Ammon's horn (tissue), 1 donor: ENCODE data around the gene HS2ST1.
A peak's percentile ranks its signal among the peaks of the same experiment; 100 is the strongest.
"Not testable (repeated sequence)": the region's sequence is repeated elsewhere in the genome, so short reads cannot be mapped to it uniquely, and the experiment has no call there.

Source experiments
- DNase-seq: peaks from one replicate; pipeline ENCODE4 v3.0.0-alpha.2; 2016; ENCODE audit warnings: low spot score

HS2ST1 gene

DNA sequence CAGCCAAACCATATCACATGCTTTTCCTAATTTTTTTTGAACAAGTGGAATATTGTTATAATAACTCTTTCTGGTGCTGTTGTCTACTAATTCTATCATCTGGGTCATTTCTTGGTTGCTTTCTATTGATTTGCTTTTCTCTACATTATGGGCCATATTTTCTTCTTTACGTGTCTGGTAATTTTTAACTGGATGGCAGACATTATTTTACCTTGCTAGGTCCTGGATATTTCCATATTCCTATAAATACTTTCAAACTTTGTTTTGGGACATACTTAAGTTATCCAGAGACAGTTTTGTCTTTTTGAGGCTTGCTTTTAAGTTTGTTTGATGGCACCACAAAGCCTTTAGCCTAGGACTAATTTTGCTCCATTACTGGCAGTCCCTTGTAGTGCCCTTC, 11.3 kb downstream of the HS2ST1 start:
- no peak for DNase-seq

DNA sequence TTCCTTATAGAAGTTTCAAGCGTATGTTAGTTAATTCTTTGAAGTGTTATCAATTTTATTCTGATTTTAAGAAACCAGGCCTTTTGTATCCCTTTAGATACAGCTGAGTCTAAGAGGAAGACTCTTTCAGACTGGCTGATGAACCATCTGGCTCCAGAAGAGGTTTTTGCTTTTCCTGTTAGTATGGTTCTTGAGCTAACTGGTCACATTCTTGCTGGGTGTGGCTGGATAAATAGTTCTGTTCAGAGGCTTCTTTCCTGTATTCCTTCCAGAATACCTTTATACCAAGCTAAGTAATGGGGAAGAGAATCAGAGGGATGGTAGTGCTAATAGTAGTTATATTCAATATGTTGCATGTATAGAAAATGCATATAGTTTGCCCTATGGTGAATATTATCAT, 12.4 kb downstream of the HS2ST1 start:
- DNase-seq, result no peak

DNA sequence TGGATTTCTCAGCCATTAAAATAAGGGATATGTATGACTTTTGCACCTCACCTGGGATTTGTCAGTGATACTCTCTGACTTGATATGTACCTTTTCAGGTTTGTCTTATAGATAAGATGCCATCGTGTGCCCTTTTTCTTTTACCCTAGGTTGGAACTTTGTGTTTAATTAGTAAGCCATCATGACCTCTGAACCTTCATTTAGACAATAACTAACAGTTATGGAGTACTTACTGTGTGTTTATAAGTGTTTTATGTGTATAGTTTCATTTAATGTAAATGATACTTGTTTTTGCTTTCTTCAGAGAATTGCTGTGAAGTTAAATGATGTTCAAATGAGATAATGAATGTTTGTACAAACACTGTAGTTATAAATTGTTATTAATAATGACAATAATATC, 14.4 kb downstream of the HS2ST1 start:
- no peak for DNase-seq

DNA sequence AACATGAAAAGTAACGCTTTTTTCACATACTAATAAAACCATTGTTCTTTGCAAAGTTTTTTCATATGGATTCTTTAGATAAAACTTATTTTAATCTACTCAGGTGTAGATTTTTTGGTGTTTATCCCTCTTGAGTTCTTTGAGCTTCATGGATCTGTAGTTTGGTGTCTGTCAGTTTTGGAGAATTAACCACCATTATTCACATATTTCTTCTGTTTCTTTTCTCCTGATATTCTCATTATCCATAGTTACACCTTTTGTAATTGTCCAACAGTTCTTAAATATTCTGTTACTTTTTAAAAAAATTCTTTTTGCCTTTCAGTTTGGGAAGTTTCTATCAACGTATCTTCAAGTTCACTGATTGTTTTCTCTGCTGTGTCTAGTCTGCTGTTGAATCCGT, 18.6 kb downstream of the HS2ST1 start:
- DNase-seq, result no peak

DNA sequence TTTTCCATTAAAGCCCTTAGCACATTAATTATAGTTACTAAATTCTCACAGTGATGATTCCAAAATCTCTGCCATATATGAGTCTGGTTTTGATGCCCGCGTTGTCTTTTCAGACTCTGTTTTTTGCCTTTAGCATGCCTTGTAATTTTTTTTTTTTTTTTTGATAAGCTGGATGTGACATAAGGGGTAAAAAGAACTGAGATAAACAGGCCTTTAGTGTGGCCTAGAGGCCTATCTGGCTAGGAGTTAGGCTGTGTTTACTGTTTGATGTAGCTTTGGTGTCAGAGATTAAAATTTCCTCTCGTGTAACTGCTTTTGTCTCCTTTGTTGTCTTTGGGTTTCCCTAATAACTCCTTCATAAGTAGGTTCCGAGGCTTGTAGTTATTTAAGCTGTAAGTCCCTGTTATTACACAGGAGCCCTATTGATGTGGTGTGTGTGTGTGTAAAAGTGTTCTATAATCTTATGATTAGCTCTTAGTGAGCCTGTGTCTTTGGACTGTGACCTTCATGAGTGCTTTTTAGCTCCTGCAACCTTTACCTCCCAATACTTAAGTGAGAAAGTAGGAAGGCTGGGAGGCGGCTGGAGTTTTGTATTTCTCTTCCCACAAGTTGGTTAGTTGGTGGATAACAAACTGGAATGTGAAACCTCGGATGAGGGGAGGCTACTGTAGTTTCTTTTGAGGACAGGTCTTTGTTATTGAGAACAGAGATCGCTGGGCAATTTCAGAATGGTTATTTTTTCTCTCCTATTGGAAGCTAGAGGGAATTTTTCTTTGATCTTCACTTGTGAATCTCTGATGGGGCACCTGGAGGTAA, 19.3 kb downstream of the HS2ST1 start:
- DNase-seq, result no peak

DNA sequence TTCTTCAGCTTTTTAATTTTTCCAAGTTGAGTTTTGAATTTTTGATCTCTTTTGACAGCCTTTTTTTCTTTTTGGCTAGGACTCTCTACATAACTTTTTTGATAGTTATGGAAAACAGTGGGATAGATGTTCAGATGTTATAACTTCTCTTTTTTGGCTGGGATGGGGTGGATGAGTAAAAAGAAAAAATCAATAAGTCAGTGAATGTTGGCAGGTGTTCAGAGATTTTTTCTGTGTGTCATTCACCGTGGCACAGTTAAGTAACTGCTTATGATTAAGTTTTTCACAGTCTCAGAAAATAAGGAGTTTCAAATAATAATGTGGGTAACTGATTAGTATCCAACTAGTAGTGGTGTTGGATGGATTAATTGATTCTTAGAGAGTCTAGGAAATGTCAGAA, 24.0 kb downstream of the HS2ST1 start:
- DNase-seq, result no peak

DNA sequence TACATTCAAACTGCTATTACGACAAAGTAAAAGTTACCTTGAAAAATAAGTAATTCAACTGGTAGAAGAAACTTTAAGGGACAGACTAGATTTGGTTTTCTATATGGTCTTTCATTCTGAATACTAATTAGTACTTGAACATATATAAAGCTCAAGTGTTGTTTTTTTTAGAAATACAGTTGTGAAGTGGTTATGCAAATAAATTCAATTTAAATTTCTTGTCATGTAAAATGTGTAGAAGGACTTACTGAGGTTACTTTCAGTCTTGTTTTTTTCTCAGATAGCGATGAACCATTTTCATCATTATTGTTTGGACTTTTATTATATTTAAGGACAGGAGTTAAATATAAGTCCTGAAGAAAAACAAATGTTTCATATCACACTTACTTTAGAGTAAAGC, 24.4 kb downstream of the HS2ST1 start:
- DNase-seq, result no peak

DNA sequence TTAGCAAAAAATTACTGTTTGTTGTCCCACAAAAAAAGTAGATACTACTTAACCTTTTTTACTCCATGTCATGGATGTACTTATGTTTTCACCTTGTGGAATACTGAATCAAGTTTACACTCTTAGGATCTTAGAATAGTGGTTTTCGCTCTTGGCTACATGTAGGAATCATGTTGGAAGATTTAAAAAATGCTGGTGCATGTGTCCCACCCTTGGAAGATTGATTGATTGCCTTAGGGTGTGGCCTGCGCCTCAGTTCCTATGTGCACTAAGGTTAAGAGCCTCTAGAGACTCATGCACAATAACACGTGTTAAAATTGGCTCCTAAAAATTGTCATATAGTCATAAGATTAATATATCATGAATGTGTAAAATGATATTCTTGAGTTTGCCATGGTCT, 25.0 kb downstream of the HS2ST1 start:
- DNase-seq, result no peak

DNA sequence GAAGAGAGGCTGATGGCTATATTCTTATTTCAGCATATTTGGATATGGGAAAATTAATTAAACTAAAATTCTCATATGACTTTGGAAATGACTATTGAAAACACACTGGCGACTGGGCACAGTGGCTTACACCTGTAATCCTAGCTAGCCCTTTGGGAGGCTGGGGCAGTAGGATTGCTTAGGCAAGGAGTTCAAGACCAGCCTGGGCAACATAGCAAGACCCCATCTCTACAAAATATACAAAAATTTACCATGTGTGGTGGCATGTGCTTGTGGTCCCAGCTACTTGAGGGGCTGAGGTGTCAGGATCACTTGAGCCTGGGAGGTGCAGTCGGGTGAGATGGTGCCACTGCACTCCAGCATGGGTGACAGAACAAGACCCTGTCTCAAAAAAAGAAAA, 26.2 kb downstream of the HS2ST1 start:
- no peak for DNase-seq

DNA sequence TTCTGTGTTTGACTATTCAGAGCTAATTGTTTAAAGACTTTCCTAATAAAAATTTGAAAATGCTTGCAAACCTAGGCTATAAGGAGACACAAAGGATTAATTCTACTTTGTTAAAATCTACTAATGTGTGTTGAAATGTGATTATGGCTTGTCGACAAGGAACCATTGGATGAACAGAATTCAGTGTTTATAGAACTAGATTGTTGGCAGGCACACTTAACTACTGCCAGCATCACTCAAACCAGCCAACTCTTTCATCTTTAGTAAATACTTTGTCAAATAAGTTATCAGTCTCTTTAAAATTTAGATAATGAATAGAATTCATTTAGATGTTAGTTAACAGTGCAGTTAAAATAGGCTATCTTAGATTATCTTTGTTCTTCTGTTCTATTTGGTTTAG, 27.6 kb downstream of the HS2ST1 start:
- DNase-seq, result no peak

DNA sequence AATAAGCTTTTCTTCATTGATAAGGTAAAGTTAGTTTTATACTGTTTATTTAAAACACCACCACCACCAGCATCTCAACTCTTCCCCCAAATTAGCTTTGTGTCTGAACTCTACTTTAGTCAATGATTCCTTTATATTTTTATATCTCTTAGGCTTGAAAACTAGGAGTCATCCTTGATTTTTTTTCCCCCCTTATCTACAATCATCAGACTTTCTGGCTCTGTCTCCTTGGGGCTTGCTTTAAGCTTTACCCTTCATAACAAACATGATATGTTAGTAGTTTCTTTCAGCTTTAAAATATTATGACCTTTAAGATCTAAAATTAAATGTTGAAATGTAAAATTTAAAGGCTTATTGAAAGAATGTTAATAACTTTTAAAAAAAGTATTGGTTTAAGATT, 28.3 kb downstream of the HS2ST1 start:
- no peak for DNase-seq

DNA sequence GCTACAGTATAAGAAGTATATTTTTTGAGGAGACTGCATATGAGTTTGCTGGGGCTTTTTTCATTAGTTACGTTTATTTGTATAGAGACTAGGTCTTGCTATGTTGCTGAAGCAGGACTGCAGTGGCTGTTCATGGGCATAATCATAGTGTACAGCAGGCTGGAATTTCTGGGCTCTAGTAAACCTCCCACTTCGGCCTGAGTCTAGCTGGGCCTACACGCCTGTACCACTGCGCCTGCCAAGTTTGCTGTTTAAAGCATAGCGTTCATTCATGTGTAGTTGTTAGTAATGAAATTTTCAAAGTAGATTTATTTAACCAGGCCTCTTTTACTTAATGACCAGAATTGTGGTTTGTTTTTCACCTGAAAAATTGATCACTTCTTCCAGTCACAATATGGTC, 33.8 kb downstream of the HS2ST1 start:
- DNase-seq, result peak; percentile 5

DNA sequence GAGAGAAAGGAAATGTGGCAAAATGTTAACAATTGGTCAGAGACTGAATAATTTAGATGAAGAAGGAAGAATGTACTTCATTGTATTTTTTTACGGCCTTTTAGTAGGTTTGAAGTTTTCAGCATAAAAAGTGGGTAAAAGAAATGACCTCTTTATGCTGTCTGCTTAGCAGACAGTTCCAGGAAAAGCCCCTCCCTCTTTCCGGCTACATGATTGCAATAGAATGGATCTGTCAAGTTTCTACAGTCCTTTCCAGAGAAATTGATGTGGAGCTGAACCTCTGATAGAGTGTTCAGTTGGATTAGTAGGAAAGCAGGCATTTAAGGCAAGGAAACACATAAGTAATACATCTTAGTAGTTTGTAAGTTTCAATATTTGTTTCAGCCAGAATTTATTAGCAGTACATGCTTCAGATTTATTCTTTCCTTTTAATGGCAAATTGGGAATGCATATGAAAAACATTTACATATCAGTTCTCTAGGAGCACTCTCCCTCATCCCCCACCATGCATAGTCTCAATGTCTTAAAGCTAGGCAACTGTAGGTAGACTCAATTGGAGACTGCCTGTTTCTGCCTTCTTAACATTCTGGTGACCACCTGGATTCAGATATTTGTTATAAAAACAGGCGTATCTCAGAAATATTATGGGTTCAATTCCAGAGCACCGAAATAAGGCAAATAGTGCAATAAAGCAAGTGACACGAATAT, 36.4 kb downstream of the HS2ST1 start:
- no peak for DNase-seq

DNA sequence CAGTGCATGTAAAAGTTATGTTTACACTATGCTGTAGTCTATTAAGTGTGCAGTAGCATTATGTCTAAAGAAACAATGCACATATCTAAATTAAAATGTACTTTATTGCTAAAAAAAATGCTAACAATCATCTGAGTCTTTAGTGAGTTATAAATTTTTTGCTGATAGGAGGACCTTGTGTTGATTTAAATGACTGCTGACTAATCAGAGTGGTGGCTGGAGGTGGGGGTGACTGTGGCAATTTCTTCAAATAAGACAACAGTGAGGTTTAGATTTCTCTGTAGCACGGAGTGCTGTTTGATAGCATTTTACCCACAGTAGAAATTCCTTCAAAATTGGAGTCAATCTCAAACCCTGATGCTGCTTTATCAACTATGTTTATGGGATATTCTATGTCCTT, 37.0 kb downstream of the HS2ST1 start:
- no peak for DNase-seq

DNA sequence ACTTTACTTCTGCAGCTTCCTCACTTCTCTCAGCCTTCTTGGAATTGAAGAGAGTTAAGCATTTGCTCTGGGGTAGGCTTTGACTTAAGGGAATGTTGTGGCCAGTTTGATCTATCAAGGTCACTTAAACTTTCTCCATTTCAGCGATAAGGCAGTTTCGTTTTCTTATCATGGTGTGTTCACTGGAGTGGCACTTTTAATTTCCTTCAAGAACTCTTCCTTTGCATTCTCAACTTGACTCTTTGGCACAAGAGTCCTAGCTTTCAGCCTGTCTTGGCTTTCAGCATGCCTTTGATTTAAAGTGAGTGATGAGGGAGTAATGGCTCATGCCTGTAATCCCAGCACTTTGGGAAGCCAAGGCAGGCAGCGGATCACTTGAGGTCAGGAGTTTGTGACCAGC, 38.7 kb downstream of the HS2ST1 start:
- DNase-seq, result no peak

DNA sequence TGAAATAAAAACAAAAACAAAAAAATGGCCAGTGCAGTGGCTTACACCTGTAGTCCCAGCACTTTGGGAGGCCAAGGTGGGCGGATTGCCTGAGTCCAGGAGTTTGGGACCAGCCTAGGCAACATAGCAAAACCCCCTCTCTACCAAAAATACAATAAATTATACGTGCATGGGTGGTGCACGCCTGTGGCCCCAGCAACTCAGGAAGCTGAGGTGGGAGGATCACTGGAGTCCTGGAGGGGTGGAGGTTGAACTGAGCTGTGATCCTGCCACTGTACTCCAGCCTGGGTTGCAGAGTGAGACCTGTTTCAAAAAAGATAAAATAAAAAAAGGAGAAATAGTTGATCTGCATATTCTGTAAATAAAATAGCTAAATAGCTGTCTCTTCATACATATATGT, 41.2 kb downstream of the HS2ST1 start:
- no peak for DNase-seq

DNA sequence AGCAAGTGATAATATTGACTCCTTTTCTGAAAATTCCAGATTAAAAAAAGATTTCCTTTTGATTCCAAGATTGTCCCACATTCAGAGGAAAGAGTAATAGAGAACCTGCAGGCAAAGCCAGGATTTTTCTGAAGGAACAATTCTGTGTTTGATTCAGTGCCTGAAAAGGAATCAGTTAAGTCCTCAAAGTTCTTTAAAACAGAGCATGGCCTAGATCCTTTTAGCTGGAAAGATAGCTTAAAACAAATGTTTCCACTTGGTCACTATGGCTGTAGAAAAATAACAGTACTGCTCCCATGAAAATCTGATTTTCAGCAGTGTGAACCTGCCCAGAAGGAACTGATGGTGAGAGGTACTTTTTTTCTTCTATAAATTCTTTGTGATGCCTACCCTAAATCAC, 41.8 kb downstream of the HS2ST1 start:
- no peak for DNase-seq

DNA sequence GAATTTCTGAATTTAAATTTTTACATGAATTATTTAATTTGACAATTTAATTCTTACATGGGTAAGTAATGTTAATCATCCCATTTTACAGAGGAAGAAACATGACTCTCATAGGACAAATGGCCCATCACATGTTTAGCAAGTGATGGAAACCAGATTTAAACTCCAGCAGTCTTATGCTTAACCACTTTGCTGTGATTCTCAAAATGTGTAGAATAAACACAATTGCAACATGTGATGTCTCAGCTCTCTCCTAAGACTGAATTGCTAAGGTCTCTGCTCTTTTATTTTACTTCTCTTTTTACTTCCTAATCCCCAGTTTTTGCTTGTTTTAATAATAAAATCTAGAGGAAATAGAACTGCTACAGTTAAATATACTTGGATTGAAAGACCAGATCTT, 42.8 kb downstream of the HS2ST1 start:
- no peak for DNase-seq

DNA sequence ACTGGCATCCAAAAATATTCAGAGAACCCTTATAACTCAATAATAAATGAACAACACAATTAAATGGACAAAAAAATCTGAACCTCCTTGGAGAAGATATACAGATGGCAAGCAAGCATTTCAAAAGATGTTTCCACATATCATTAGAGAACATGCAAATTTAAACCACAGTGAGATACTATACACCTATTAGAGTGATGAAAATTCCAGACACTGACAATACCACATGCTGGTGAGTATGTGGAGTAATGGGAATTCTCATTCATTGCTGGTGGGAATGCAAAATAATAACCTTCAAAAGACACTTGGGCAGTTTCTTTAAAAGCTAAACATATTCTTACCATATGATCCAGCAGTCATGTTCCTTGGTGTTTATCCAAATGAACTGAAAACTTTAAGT, 46.1 kb downstream of the HS2ST1 start:
- no peak for DNase-seq

DNA sequence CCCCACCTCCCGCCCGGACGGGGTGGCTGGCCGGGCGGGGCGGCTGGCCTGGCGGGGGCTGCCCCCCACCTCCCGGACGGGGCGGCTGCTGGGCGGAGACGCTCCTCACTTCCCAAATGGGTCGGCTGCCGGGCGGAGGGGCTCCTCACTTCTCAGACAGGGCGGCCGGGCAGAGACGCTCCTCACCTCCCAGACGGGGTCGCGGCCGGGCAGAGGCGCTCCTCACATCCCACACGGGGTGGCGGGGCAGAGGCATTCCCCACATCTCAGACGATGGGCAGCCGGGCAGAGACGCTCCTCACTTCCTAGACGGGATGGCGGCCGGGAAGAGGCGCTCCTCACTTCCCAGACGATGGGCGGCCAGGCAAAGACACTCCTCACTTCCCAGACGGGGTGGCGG, 49.4 kb downstream of the HS2ST1 start:
- not testable (repeated sequence) for DNase-seq

DNA sequence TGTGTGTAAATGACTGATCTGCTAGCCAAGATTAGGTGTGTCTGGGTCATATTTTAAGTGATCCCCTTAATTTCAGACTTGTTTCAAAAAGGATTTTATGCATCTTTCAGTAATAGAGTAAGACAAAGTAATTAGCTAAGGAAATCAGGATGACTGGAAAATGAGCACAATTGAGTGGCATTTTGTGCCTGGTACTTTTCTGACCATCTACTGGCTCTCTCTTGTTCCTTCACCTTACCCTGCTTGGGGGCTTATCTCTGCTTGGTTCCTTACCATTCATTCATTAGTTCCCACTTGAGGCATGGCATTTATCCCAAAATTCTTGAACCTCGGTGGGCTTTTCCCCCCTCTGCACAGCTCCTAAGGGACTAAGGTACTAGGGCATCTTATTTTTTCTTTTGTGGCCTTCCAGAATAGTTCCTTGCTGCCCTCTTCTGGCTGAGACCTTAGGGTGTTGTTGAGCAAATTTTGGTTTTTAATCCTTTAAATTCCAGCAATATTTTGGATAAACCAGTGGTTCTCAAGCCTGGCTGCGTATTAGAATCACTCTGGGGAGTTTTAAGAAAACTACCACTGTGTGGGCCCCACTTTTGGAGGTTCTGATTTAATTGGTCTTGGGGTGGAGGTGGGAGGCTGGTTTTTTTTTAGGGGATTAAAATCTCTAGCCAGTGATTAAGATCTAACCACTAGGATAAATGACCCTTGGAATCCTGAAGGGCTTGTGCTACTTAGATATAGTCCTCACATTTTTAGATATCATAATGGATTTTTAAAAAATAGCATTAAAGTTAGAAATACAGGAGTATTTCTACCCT, 50.8 kb downstream of the HS2ST1 start:
- DNase-seq, result peak; percentile 46

DNA sequence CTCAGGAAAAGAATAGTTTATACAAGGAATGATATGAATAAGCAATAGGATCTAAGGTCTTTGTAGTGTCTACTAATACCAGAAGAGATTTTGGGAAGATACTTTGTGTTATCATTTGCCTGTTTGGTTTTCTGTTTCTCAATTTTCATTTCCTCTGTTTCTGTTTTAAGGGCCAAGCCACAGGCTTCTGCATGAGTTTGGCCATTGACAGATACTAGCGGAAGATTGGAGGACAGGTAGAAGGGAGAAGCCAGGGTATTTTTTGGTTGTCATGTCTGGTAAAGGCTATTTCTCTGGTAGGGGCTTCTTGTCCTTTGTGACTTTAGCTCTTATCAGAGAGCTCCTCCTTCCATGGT, 51.4 kb downstream of the HS2ST1 start:
- DNase-seq, result no peak

DNA sequence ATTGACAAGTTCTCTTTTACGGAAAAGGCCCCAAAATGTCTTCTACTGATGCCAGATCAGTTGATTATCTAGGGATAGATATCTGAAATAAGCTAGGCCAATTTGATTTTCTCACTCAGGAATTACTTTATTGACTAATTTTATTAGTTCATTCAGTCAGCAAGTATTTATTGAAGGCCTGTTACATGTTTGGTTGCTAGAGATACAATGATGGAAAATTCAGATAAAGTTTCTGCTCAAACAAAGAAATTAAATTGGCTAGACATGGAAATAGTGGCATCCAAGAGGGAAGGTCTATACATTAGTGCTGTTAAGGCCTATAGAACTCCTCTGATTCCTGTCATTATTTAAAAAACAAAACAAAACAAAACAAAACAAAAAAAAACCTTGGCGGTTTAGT, 56.5 kb downstream of the HS2ST1 start:
- no peak for DNase-seq
